GM18867 (cell line): ENCODE measurements around the gene ZFHX3.

Experiments
- ATAC-seq: cut with Tn5 transposase; IDR thresholded peaks from one replicate; pipeline ENCODE4 v1.9.1; 2021; ENCODE audit warnings: mild to moderate bottlenecking, moderate library complexity; ENCODE audit not compliant: unreplicated experiment

The ZFHX3 gene

DNA sequence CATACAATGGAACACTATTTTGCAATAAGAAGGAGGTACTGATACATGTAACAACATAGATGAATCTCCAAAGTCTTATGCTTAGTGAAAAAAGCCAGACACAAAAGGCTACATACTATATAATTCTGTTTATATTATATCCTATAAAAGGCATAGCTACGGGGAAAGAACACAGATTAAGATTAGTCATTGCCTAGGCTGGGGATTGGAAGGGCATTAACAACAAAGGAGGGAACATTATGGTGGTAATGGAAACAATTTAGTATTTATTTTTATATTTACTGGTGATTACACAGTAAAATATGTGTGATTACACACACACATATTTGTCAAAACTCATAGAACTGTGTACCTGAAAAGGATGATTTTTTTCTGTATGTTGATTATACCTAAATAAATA is 278.1 kb downstream of the ZFHX3 start:
- ATAC-seq, result no peak

DNA sequence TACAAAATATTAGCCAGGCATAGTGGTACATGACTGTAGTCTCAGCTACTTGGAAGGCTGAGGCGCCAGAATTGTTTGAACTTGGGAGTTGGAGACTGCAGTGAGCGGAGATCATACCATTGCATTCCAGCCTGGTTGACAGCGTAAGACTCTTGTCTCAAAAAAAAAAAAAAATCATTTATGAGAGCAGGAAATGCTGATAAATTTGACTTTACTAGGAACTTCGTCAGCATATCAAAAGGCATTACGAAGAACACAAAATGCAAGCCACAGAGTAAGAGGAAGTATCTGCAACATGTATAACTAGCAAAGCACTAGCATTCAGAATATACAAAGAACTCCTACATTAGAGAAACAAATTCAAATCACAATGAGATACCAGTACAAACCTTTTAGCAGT is 279.3 kb downstream of the ZFHX3 start:
- no peak for ATAC-seq

- ATAC-seq, result no peak
Measured at GRCh38 chr16:72766506-72766905, 281.4 kb downstream of the ZFHX3 start.

DNA sequence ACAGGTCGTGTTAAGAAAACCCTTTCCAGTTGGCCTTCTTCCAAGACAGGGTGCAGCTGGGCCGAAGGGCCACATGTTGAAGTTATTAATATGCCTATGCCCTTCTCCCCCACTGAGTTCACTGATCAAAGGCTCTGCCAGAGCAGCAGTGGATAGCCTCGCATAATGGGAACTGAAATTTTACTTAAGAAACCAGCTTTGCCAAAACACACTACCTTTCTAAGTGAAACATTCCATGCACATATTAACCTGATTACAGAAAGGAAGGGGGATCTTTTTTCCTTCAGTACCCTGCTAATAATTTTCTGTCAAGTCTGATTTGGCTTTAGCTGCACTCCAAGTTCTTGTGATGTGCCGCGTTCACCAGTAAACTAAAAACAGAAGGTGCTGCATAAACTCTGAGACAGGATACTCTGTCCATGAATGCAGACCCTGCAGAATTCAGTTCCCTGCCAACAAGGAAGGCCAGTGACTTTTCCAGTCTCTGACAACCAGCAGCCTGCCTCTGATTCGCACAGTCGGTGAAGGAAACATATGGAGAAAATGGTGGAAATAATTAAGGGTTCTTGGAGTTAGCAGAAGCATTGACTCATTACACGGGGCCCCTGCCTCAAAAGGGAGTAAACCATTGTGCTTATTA is 283.8 kb downstream of the ZFHX3 start:
- no peak for ATAC-seq

GRCh38 chr16:72760581-72760980 is 287.3 kb downstream of the ZFHX3 start:
- ATAC-seq, result no peak

DNA sequence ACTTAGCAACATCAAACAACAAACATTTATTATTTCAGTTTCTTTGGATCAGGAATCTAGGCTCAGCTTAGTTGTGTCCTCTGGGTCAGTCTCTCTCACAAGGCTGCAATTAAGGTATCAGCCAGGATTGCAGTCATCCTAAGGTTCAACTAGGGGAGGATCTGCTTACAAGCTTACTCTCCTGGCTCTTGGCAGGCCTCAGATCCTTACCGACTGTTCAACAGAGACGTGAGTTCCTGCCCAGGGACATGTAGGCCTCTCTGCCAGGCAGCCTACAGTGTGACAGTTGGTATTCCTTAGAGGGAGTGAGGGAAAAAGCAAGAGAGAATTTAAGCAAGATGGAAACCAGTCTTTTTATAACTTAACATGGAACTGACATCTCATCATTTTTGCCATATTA is 294.0 kb downstream of the ZFHX3 start:
- ATAC-seq, result no peak

GRCh38 chr16:72752004-72752695 is 295.8 kb downstream of the ZFHX3 start:
- ATAC-seq, result no peak

DNA sequence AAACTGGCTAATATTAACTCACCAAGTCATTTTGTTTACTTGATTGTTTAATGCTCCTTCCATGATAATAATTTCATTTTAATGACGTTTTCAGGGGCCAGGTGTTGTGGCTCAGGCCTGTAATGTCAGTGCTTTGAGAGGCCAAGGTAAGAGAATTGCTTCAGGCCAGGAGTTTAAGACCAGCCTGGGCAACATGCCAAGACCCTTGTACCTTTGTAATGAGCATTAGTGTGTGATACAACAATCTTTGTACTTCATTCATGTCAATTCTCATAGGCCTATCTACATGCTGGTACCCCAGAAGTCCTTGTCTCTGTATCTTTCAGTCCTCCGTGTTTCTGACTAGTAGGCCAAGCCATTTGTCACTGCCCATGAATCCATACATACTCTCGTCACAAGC is 296.9 kb downstream of the ZFHX3 start:
- ATAC-seq, result no peak

DNA sequence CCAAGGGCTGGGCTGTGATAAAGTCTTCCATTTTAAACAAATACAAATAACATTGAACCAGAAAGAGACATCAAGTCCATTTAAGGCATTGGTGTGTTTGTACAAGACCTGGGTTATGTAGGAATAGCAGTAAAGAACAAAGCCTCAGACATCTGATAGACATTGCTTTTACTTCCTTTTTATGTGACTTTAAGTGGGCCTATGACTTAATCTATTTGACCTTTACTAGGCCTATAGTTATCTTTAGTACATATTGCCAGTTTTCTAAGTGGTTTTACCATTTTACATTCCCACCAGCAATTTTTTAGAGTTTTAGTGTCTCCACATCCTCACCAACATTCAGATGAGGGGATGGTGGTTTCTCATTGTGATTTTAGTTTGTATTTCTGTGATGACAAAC is 298.8 kb downstream of the ZFHX3 start:
- no peak for ATAC-seq

DNA sequence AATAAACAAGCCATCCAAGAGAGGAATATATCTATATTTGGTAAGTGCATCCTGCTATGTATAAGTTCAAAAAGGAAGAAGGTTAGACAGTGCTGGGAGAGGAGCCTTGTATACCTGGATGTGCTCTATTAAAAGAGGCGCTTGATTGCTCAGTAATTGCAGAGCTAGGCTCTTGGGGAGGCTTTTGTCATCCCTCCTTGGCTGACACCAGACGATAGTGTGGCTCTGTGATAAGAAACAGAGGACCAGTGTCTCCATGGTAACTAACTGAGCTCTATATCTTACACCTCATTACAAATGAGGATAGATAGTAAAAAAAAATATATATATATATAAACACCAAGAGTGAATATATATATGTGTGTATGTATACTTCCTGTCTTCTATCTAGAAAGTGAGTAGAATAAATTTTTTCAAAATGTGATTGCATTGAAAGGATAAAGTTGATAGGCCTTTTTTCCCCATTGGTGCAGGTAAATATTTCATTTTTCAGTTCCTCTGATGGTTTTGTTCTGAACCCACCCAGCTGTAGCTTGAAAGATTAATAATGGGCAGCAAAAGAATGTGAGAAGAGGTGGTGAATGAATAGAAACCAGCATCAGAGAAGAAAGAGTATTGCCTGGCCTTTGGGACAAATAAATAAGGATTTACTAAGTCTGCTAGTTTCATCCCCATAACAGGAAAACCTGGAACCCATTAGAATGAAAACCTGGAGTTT is 303.7 kb downstream of the ZFHX3 start:
- peak; percentile 42 for ATAC-seq

DNA sequence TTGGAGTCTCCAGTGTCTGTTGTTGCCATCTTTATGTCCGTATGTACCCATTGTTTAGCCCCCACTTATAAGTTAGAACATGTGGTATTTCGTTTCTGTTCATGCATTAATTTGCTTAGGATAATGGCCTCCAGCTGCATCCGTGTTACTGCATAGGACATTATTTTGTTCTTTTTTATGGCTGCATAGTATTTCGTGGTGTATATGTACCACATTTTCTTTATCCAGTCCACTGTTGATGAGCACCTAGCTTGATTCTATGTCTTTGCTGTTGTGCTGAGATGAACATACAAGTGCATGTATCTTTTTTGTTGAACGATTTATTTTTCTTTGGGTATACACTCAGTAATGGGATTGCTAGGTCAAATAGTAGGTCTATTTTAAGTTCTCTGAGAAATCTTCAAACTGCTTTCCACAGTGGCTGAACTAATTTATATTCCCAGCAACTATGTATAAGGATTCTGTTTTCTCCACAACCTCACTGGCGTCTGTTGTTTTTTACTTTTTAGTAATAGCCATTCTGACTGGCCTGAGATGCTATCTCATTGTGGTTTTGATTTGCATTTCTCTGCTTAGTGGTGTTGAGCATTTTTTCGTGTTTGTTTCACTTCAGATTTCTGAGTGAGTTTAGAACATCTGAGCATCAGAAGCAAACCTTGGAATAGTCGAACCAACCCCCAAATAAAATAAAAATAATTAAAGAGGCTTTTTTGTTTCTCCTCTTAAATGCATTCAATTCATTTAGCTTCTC is 304.7 kb downstream of the ZFHX3 start:
- peak; percentile 85 for ATAC-seq

GRCh38 chr16:72740347-72740746 is 307.6 kb downstream of the ZFHX3 start:
- ATAC-seq, result no peak

DNA sequence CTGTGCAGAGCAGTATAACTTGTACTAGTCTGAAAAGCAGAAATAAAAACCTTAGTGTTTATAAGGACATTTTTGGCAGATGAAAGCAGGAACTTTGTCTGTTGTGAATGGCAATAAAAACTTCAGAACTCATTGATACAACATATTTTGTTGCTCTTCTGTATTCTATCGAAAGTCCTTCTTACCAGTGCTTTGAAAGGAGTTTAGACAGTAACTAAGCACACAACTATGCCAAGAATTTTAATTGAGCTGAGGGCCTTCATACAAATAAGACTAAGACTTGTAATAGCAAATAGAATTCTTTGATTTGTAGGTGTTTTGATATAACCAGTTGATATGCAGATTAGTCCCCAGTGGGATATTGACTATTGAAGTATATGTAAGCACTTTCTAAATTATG is 308.4 kb downstream of the ZFHX3 start:
- ATAC-seq, result no peak

GRCh38 chr16:72736074-72736473 is 311.9 kb downstream of the ZFHX3 start:
- ATAC-seq, result no peak
